Heart left ventricle (tissue), 16 donors: Measurements from ENCODE around the gene TTC29. TPM values are rescaled to one million over a fixed set of nuclear protein-coding genes. Genes with fewer than 3 reads are reported as not detected.

ENCODE experiments used
- ATAC-seq, 4 donors: fragments of 200-7000 bp; cut with Tn5 transposase; one replicate each; pipeline ENCODE4 v1.9.1; 2020 to 2022; ENCODE audit warnings: moderate library complexity in 4 of 4, mild to moderate bottlenecking in 3 of 4, moderate number of reproducible peaks in 1 of 4
- DNase-seq, 5 donors: peaks; one replicate each; pipeline ENCODE4 v3.0.0-alpha.2; 2020
- H3K27ac ChIP-seq, 12 donors: fragments of 200-600 bp; sonication (generic) in 4 of 12; one replicate each; pipeline versions ENCODE4 v1.5.0 to v1.8.0; 2016 to 2022; ENCODE audit warnings: mild to moderate bottlenecking in 2 of 12
- H3K27me3 ChIP-seq, 9 donors: fragments of 200-600 bp; sonication (generic) in 2 of 9; one replicate each; pipeline versions ENCODE4 v1.5.1 to v1.8.0; 2016 to 2022; ENCODE audit warnings: mild to moderate bottlenecking in 3 of 9
- H3K36me3 ChIP-seq, 9 donors: fragments of 200-600 bp; sonication (generic) in 2 of 9; one replicate each; pipeline versions ENCODE4 v1.5.0 to v1.8.0; 2018 to 2022; ENCODE audit warnings: mild to moderate bottlenecking in 2 of 9
- H3K4me1 ChIP-seq, 12 donors: fragments of 200-600 bp; sonication (generic) in 4 of 12; one replicate each; pipeline versions ENCODE4 v1.5.0 to v1.8.0; 2016 to 2022; ENCODE audit warnings: mild to moderate bottlenecking in 3 of 12
- H3K4me3 ChIP-seq, 12 donors: fragments of 200-600 bp; sonication (generic) in 4 of 12; one replicate each; pipeline versions ENCODE4 v1.5.0 to v1.8.0; 2017 to 2022; ENCODE audit warnings: mild to moderate bottlenecking in 9 of 12, moderate library complexity in 4 of 12
- H3K9me3 ChIP-seq, 12 donors: fragments of 200-600 bp; sonication (generic) in 4 of 12; one replicate each; pipeline versions ENCODE4 v1.5.0 to v1.8.0; 2016 to 2022; ENCODE audit warnings: mild to moderate bottlenecking in 1 of 12
- POLR2A ChIP-seq, 2 donors: fragments of 450-650 bp; IDR thresholded peaks; one replicate each; pipeline ENCODE4 v1.6.1; 2017; ENCODE audit warnings: antibody characterized with exemption in 2 of 2, mild to moderate bottlenecking in 2 of 2, moderate library complexity in 2 of 2
- WGBS, 4 donors: extraction: QIAGEN DNeasy Blood & Tissue Kit in 2 of 4; methylation state at CpG; one replicate each; pipeline versions ENCODE4 v1.1.5 to v1.1.7; 2013 to 2018; 5-methylcytosine and 5-hydroxymethylcytosine counted together
- intact Hi-C, 10 donors: fragments of 100-400 bp; cut with DNase I; formaldehyde crosslinking; loops; one replicate each; pipeline versions ENCODE4 v1.11.1 to v1.14.2; 2022
- polyA plus RNA-seq, 2 donors: library from polyadenylated mRNA; stranded (reverse); fragments of 200-250 nt; gene quantifications; one replicate each; pipeline ENCODE4 v1.2.3, GENCODE V29; 2013
- total RNA-seq, 9 donors: library from RNA; depleted of rRNA in 2 of 9; stranded (reverse); fragments of >200 nt in 2 of 9; fragmentation: NEBNext Ultra II Directional in 3 of 9; extraction: Animal tissue kit (Norgen Biotek cat#: 25700) in 3 of 9; gene quantifications; one replicate each; pipeline versions ENCODE4 v1.1.0 to v1.2.4, GENCODE V29; 2016 to 2023
- TF ChIP-seq, protein P1 (sequence below), 12 donors: fragments of 200-600 bp; sonication (generic) in 4 of 12; IDR thresholded peaks; one replicate each; pipeline versions ENCODE4 v1.5.0 to v1.8.0; 2018 to 2022; ENCODE audit warnings: antibody characterized with exemption in 12 of 12, mild to moderate bottlenecking in 5 of 12
- donor health status: ischemic (EF 13 %, LVEDD 7.1; RV severe dilation, severe dysfunction).
- donor health status: healthy with polysubstance abuse.
- donor health status: DM: no; HTN: yes; CAD: no.
- donor health status: DM: no; HTN: no; CAD: no.
- donor health status: ischemic (EF 25% LVEDD 6.9; RV normal size, moderate dysfunction).
- donor health status: ischemic (EF 25% LVEDD 5.7; RV mildly dilated, moderate dysfunction).
- donor health status: healthy.
- donor health status: DM: yes; HTN: yes; CAD: no.
- donor health status: ischemic (EF 35%, LVEDD 5.7; RV mildly dilated, moderate dysfunction).
- donor health status: nonischemic (EF 11% LVEDD 7.7; RV severe dilation, severe dysfunction).
- donor health status: DM: yes; HTN: yes; CAD: no.
- donor health status: PGD.
- donor health status: ischemic (EF 29% LVEDD 5.4; RV normal size, mild dysfunction).
- donor health status: nonischemic (EF 23%, LVEDD 6.1; RV moderate dilation, normal function).

Gene TTC29
- total and polyA plus RNA-seq, 11 donors, result 0.04 to 0.20 (median 0.14) TPM; not detected in 8

DNA sequence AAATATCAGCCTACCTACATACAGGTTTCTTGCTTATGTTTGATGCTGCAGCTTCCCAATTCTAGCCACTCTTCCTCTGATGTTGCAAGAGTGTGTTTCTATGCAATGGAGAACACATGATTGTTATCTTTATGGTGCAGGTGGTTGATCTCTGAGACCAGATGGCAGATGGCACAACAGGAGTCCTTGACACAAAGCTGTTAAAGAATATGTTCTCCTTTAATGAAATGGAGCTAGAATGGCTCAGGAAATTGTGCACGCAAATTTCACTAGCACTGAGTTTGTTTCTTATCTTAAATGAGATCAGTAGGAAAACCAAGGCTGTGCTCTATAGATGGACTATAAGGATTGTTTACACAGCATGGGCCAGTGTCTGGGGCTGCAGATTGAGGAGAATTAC, 29.9 kb upstream of the TTC29 start:
- WGBS, 4 donors, result 50 to 81% (median 63%) methylated on average over 1 of the region's 1 CpG
- no peak overlapping the region for H3K27ac ChIP-seq
- ATAC-seq (no peak), DNase-seq (no peak)
- no peaks in the 10 kb centered on the region for H3K9me3 ChIP-seq
- no peaks in the 10 kb centered on the region for H3K36me3 ChIP-seq
- H3K4me1 ChIP-seq, result no peaks in the 10 kb centered on the region
- H3K27me3 ChIP-seq, result peaks cover 0 to 5% (median 0%) of the 10 kb centered on the region in 9 donors
- H3K4me3 ChIP-seq, result no peak overlapping the region
- intact Hi-C loops, result no loop called here
- TF ChIP-seq, protein P1, sequence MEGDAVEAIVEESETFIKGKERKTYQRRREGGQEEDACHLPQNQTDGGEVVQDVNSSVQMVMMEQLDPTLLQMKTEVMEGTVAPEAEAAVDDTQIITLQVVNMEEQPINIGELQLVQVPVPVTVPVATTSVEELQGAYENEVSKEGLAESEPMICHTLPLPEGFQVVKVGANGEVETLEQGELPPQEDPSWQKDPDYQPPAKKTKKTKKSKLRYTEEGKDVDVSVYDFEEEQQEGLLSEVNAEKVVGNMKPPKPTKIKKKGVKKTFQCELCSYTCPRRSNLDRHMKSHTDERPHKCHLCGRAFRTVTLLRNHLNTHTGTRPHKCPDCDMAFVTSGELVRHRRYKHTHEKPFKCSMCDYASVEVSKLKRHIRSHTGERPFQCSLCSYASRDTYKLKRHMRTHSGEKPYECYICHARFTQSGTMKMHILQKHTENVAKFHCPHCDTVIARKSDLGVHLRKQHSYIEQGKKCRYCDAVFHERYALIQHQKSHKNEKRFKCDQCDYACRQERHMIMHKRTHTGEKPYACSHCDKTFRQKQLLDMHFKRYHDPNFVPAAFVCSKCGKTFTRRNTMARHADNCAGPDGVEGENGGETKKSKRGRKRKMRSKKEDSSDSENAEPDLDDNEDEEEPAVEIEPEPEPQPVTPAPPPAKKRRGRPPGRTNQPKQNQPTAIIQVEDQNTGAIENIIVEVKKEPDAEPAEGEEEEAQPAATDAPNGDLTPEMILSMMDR (IDR thresholded peaks at IDR 0.05), result no peak
- TF ChIP-seq POLR2A (IDR thresholded peaks at IDR 0.05), result no peak

DNA sequence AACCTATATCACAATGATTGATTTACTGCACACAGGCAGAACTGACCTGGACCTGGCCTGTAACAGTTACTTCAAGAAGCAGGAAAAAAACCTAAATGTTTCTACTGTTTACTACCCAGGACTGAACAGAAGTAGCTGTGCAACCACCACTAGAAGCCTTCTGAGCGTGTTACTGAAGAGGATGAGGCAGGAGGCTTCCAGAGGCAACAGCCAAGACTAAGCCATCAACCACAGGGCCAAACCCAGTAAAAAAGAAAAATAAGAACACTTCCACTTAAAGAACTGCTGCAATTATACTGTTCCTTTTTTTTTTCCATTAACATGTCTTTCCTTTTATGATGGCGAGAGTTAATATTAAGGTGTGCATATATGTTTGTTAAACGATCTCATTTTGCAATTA, 29.4 kb upstream of the TTC29 start:
- ATAC-seq (no peak), DNase-seq (no peak)
- Histone ChIP-seq H3K27me3 (peaks cover 0 to 5% (median 0%) of the 10 kb centered on the region in 9 donors), H3K9me3 (no peaks in the 10 kb centered on the region), H3K4me1 (no peaks in the 10 kb centered on the region), H3K36me3 (no peaks in the 10 kb centered on the region), H3K27ac (no peak overlapping the region), H3K4me3 (no peak overlapping the region)
- WGBS, 4 donors, result 79 to 88% (median 87%) methylated on average over 3 of the region's 3 CpGs
- TF ChIP-seq POLR2A (IDR thresholded peaks at IDR 0.05), result no peak
- TF ChIP-seq, protein P1 (IDR thresholded peaks at IDR 0.05), result no peak
- intact Hi-C loops, result no loop called here

DNA sequence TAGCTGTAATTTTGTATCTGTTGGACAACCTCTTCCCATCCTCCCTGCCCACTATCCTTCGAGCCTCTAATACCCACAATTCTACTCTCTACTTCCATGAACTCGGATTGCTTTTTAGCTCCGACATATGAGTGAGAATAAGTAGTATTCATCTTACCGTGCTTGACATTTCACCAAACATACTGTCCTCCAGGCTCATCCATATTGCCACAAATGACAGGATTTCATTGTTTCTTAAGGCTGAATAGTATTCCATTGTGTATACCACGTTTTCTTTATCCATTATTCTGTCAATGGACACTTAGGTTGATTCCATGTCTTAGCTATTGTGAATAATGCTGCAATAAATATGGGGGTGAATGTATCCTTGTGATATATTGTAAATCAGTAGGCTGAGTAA, 26.4 kb upstream of the TTC29 start:
- H3K9me3 ChIP-seq, result peaks cover 0 to 2% (median 0%) of the 10 kb centered on the region in 12 donors
- ATAC-seq (no peak), DNase-seq (no peak)
- no peaks in the 10 kb centered on the region for H3K4me1 ChIP-seq
- TF ChIP-seq, protein P1 (IDR thresholded peaks at IDR 0.05), result no peak
- H3K36me3 ChIP-seq, result no peaks in the 10 kb centered on the region
- H3K27ac ChIP-seq, result no peak overlapping the region
- no peak overlapping the region for H3K4me3 ChIP-seq
- 74 to 81% (median 77%) methylated on average over 5 of the region's 5 CpGs for WGBS, 4 donors
- peaks cover 0 to 5% (median 0%) of the 10 kb centered on the region in 9 donors for H3K27me3 ChIP-seq
- intact Hi-C loops, result no loop called here

DNA sequence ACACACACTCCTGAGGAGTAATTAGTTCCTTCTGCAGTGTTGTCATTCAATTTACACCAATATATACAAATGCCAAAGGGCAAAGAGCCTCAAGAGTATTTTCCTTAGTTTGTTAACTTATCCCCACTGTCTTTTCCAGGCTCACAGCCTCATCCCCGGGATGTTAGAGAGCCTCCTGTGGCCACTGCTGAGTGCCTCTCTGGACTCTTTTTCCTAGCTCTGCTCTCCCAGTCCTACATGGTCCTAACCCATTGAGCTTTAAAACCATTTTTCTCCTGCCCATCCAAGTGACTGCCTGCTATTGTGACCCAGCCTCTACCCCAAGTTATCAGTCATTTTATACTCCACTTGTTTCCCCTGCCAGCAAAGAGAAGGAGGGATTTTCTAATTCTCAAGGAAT, 23.5 kb upstream of the TTC29 start:
- TF ChIP-seq, protein P1 (IDR thresholded peaks at IDR 0.05), result no peak
- TF ChIP-seq POLR2A (IDR thresholded peaks at IDR 0.05), result no peak
- Histone ChIP-seq H3K27ac (no peak overlapping the region), H3K36me3 (no peaks in the 10 kb centered on the region), H3K27me3 (peaks cover 0 to 5% (median 0%) of the 10 kb centered on the region in 9 donors), H3K4me1 (no peaks in the 10 kb centered on the region), H3K9me3 (peaks cover 0 to 4% (median 0%) of the 10 kb centered on the region in 12 donors), H3K4me3 (no peak overlapping the region)
- ATAC-seq, result no peak
- intact Hi-C loops, result no loop called here
- 63 to 80% (median 68%) methylated on average over 1 of the region's 1 CpG for WGBS, 4 donors
- no peak for DNase-seq
